ENCODE results near the gene GJC1. TPM values are rescaled to one million over a fixed set of nuclear protein-coding genes. Genes with fewer than 3 reads are reported as not detected.

GJC1 gene
- total RNA-seq, 1 experiment from 2014 or later, result 15.4 TPM

Other genes starting within 250 kb of the GJC1 start
- gene MEIOC, start 173.8 kb downstream of the GJC1 start, total RNA-seq (2014; rRNA removed; shearing (Covaris generic); ENCODE audit: low replicate concordance), result 0.95 TPM in 1 of 2 replicates, not detected in the other
- 39.1 and 63.4 TPM in 2 replicates for gene CCDC43, start 140.5 kb downstream of the GJC1 start, total RNA-seq (2014; rRNA removed; shearing (Covaris generic); ENCODE audit: low replicate concordance)
- 7.9 and 11.1 TPM in 2 replicates for gene DBF4B, start 121.6 kb downstream of the GJC1 start, total RNA-seq (2014; rRNA removed; shearing (Covaris generic); ENCODE audit: low replicate concordance)
- 0.72 TPM in 1 of 2 replicates, not detected in the other for gene ADAM11, start 71.3 kb downstream of the GJC1 start, total RNA-seq (2014; rRNA removed; shearing (Covaris generic); ENCODE audit: low replicate concordance)
- not detected in 2 replicates for gene HIGD1B, start 17.6 kb upstream of the GJC1 start, total RNA-seq (2014; rRNA removed; shearing (Covaris generic); ENCODE audit: low replicate concordance)
- gene EFTUD2, start 69.2 kb upstream of the GJC1 start, total RNA-seq (2014; rRNA removed; shearing (Covaris generic); ENCODE audit: low replicate concordance), result 156 and 179 TPM in 2 replicates
- gene GFAP, start 85.2 kb upstream of the GJC1 start, total RNA-seq (2014; rRNA removed; shearing (Covaris generic); ENCODE audit: low replicate concordance), result 5.0 TPM in 1 of 2 replicates, not detected in the other
- 10.9 and 21.6 TPM in 2 replicates for gene KIF18B, start 117.5 kb upstream of the GJC1 start, total RNA-seq (2014; rRNA removed; shearing (Covaris generic); ENCODE audit: low replicate concordance)
- 6.1 and 7.9 TPM in 2 replicates for gene C1QL1, start 138.0 kb upstream of the GJC1 start, total RNA-seq (2014; rRNA removed; shearing (Covaris generic); ENCODE audit: low replicate concordance)
- gene DCAKD, start 221.3 kb upstream of the GJC1 start, total RNA-seq (2014; rRNA removed; shearing (Covaris generic); ENCODE audit: low replicate concordance), result 20.7 and 24.1 TPM in 2 replicates
- gene NMT1, start 231.0 kb upstream of the GJC1 start, total RNA-seq (2014; rRNA removed; shearing (Covaris generic); ENCODE audit: low replicate concordance), result 103 and 154 TPM in 2 replicates